Mesenchymal stem cell (in vitro differentiated cells and primary cell): Measurements from ENCODE around the gene WNT3A.
"Not testable (repeated sequence)": the region's sequence is repeated elsewhere in the genome, so short reads cannot be mapped to it uniquely, and the experiment has no call there.

Experiments used
- DNase-seq: peaks from one replicate; pipeline ENCODE4 v3.0.0-alpha.2; 2013
- H2AFZ ChIP-seq: one replicate; pipeline ENCODE4 v1.6.1; 2013; ENCODE audit warnings: low read depth, mild to moderate bottlenecking, control low read depth, inconsistent platforms, low read length, moderate library complexity
- H2AK5ac ChIP-seq: 2 replicates; pipeline ENCODE4 v1.6.1; 2013; ENCODE audit warnings: low read length, moderate library complexity, mild to moderate bottlenecking, inconsistent platforms; ENCODE audit not compliant: severe bottlenecking
- H2BK120ac ChIP-seq: one replicate; pipeline ENCODE4 v1.6.1; 2013; ENCODE audit warnings: low read depth, mild to moderate bottlenecking, inconsistent platforms, low read length, moderate library complexity
- H2BK12ac ChIP-seq, 2 experiments: one replicate each; pipeline ENCODE4 v1.6.1; 2013; ENCODE audit warnings: inconsistent platforms in 2 of 2, low read length in 2 of 2, mild to moderate bottlenecking in 2 of 2, moderate library complexity in 2 of 2, control low read depth in 1 of 2
- H2BK15ac ChIP-seq: one replicate; pipeline ENCODE4 v1.6.1; 2013; ENCODE audit warnings: mild to moderate bottlenecking, low read depth, inconsistent platforms; ENCODE audit not compliant: poor library complexity, severe bottlenecking
- H2BK5ac ChIP-seq: 2 replicates; pipeline ENCODE4 v1.6.1; 2013; ENCODE audit warnings: low read depth, mild to moderate bottlenecking, low read length, control low read depth, inconsistent platforms; ENCODE audit not compliant: poor library complexity, severe bottlenecking
- H3K14ac ChIP-seq, 2 experiments: one replicate each; pipeline ENCODE4 v1.6.1; 2013; ENCODE audit warnings: inconsistent platforms in 2 of 2, low read length in 2 of 2, control low read depth in 1 of 2, mild to moderate bottlenecking in 1 of 2, moderate library complexity in 1 of 2
- H3K18ac ChIP-seq, 2 experiments: one replicate each; pipeline ENCODE4 v1.6.1; 2013; ENCODE audit warnings: inconsistent platforms in 2 of 2, low read length in 2 of 2, control low read depth in 1 of 2, low read depth in 1 of 2, mild to moderate bottlenecking in 1 of 2
- H3K23ac ChIP-seq, 2 experiments: one replicate each; pipeline ENCODE4 v1.6.1; 2013; ENCODE audit warnings: inconsistent platforms in 2 of 2, low read length in 2 of 2, mild to moderate bottlenecking in 2 of 2, moderate library complexity in 2 of 2, control low read depth in 1 of 2
- H3K27ac ChIP-seq: 2 replicates; pipeline ENCODE4 v1.5.1; 2013; ENCODE audit warnings: mild to moderate bottlenecking, moderate library complexity, low read length, control low read depth, inconsistent platforms; ENCODE audit not compliant: poor library complexity, severe bottlenecking
- H3K27me3 ChIP-seq, 2 experiments: 2 replicates each; pipeline versions ENCODE4 v1.6.1 to v1.7.0; 2013; ENCODE audit warnings: low read length in 2 of 2, mild to moderate bottlenecking in 2 of 2, moderate library complexity in 2 of 2, control low read depth in 1 of 2, inconsistent platforms in 1 of 2; ENCODE audit not compliant: control insufficient read depth in 1 of 2, insufficient read depth in 1 of 2
- H3K36me3 ChIP-seq, 2 experiments: 2 replicates each; pipeline versions ENCODE4 v1.6.1 to v1.7.0; 2013; ENCODE audit warnings: low read length in 2 of 2, control low read depth in 1 of 2, inconsistent platforms in 1 of 2, low read depth in 1 of 2, mild to moderate bottlenecking in 1 of 2; ENCODE audit not compliant: insufficient read depth in 2 of 2, control insufficient read depth in 1 of 2
- H3K4ac ChIP-seq, 2 experiments: one replicate each; pipeline ENCODE4 v1.6.1; 2013; ENCODE audit warnings: inconsistent platforms in 2 of 2, low read length in 2 of 2, mild to moderate bottlenecking in 2 of 2, moderate library complexity in 2 of 2, control low read depth in 1 of 2, low read depth in 1 of 2
- H3K4me1 ChIP-seq: 2 replicates; pipeline ENCODE4 v1.6.1; 2013; ENCODE audit warnings: low read depth, low read length, control low read depth; ENCODE audit not compliant: control insufficient read depth, insufficient read depth
- H3K4me2 ChIP-seq: 2 replicates; pipeline ENCODE4 v1.6.1; 2013; ENCODE audit warnings: low read length, mild to moderate bottlenecking, inconsistent platforms; ENCODE audit not compliant: poor library complexity, severe bottlenecking
- H3K4me3 ChIP-seq, 2 experiments: 2 replicates each; pipeline versions ENCODE4 v1.5.1 to v1.7.0; 2013; ENCODE audit warnings: low read length in 2 of 2, mild to moderate bottlenecking in 2 of 2, control low read depth in 1 of 2, low read depth in 1 of 2; ENCODE audit not compliant: insufficient read depth in 1 of 2
- H3K79me1 ChIP-seq: replicated peaks from 2 replicates; pipeline ENCODE4 v1.6.1; 2013; ENCODE audit warnings: mild to moderate bottlenecking, control low read depth, low read length, inconsistent platforms; ENCODE audit not compliant: poor library complexity, severe bottlenecking
- H3K9ac ChIP-seq: 2 replicates; pipeline ENCODE4 v1.7.0; 2013; ENCODE audit warnings: mild to moderate bottlenecking, low read length, moderate library complexity
- H3K9me3 ChIP-seq: 2 replicates; pipeline ENCODE4 v1.7.0; 2013; ENCODE audit warnings: mild to moderate bottlenecking, low read length; ENCODE audit not compliant: control insufficient read depth
- H4K8ac ChIP-seq: one replicate; pipeline ENCODE4 v1.6.1; 2013; ENCODE audit warnings: inconsistent platforms, mild to moderate bottlenecking, low read length, moderate library complexity
- H4K91ac ChIP-seq: one replicate; pipeline ENCODE4 v1.6.1; 2013; ENCODE audit warnings: mild to moderate bottlenecking, low read length, inconsistent platforms
- WGBS: methylation state at CpG from one replicate; pipeline ENCODE4 v1.1.7; 2013; ENCODE audit warnings: mixed read lengths; 5-methylcytosine and 5-hydroxymethylcytosine counted together

WNT3A gene

GRCh38 chr1:227971643-227972282 lies 35.0 kb upstream of the WNT3A start:
- not testable (repeated sequence) for H3K4ac ChIP-seq, H4K91ac ChIP-seq, H3K4me2 ChIP-seq, H3K4me1 ChIP-seq, H3K23ac ChIP-seq, H2AFZ ChIP-seq, H3K18ac ChIP-seq, H2AK5ac ChIP-seq, H2BK15ac ChIP-seq, H4K8ac ChIP-seq, H3K9me3 ChIP-seq, H3K79me1 ChIP-seq, DNase-seq, H3K9ac ChIP-seq, H3K36me3 ChIP-seq, H2BK5ac ChIP-seq, H2BK12ac ChIP-seq, H3K14ac ChIP-seq, H3K27ac ChIP-seq, H3K27me3 ChIP-seq, H2BK120ac ChIP-seq, H3K4me3 ChIP-seq
- WGBS = 93% methylated on average over 18 of the region's 27 CpGs

- H3K27ac ChIP-seq, H2AFZ ChIP-seq, DNase-seq, H2BK120ac ChIP-seq, H3K9me3 ChIP-seq, H2BK12ac ChIP-seq, H3K9ac ChIP-seq, H3K4me3 ChIP-seq, H3K36me3 ChIP-seq, H3K79me1 ChIP-seq, H3K4ac ChIP-seq, H3K4me1 ChIP-seq, H3K4me2 ChIP-seq, H3K23ac ChIP-seq, H3K14ac ChIP-seq, H3K27me3 ChIP-seq, H2BK5ac ChIP-seq, H3K18ac ChIP-seq, H2BK15ac ChIP-seq, H4K8ac ChIP-seq, H2AK5ac ChIP-seq, H4K91ac ChIP-seq: not testable (repeated sequence)
- WGBS = 100% methylated on average over 3 of the region's 19 CpGs
Measured at GRCh38 chr1:227972283-227972679, 34.5 kb upstream of the WNT3A start.

- H2BK5ac ChIP-seq, H2AK5ac ChIP-seq: not testable (repeated sequence)
Measured at GRCh38 chr1:227972843-227973374, 33.9 kb upstream of the WNT3A start.

GRCh38 chr1:227973724-227974288 lies 33.0 kb upstream of the WNT3A start:
- H3K4me3 ChIP-seq, DNase-seq, H4K91ac ChIP-seq, H2BK5ac ChIP-seq, H3K4ac ChIP-seq, H2AFZ ChIP-seq, H3K9me3 ChIP-seq, H2BK15ac ChIP-seq, H3K23ac ChIP-seq, H2BK120ac ChIP-seq, H3K36me3 ChIP-seq, H2AK5ac ChIP-seq, H3K9ac ChIP-seq, H3K4me1 ChIP-seq, H3K27ac ChIP-seq, H3K18ac ChIP-seq, H3K14ac ChIP-seq, H2BK12ac ChIP-seq, H3K4me2 ChIP-seq, H4K8ac ChIP-seq, H3K27me3 ChIP-seq, H3K79me1 ChIP-seq: not testable (repeated sequence)
- 94% methylated on average over 14 of the region's 32 CpGs for WGBS

More at GRCh38 chr1:227972843-227973374, 33.9 kb upstream of the WNT3A start:
- not testable (repeated sequence) for H2BK12ac ChIP-seq, H2AFZ ChIP-seq, H3K27me3 ChIP-seq, H2BK120ac ChIP-seq, H4K91ac ChIP-seq, H3K4me2 ChIP-seq, H3K18ac ChIP-seq, H3K9ac ChIP-seq, H3K4me3 ChIP-seq, H3K36me3 ChIP-seq, H3K4ac ChIP-seq, H3K79me1 ChIP-seq, DNase-seq, H4K8ac ChIP-seq, H3K23ac ChIP-seq, H3K9me3 ChIP-seq, H3K14ac ChIP-seq, H3K4me1 ChIP-seq, H3K27ac ChIP-seq, H2BK15ac ChIP-seq
- WGBS = 91% methylated on average over 22 of the region's 22 CpGs
